Measurements from ENCODE around the gene PLEKHH1.

Gene PLEKHH1

DNA sequence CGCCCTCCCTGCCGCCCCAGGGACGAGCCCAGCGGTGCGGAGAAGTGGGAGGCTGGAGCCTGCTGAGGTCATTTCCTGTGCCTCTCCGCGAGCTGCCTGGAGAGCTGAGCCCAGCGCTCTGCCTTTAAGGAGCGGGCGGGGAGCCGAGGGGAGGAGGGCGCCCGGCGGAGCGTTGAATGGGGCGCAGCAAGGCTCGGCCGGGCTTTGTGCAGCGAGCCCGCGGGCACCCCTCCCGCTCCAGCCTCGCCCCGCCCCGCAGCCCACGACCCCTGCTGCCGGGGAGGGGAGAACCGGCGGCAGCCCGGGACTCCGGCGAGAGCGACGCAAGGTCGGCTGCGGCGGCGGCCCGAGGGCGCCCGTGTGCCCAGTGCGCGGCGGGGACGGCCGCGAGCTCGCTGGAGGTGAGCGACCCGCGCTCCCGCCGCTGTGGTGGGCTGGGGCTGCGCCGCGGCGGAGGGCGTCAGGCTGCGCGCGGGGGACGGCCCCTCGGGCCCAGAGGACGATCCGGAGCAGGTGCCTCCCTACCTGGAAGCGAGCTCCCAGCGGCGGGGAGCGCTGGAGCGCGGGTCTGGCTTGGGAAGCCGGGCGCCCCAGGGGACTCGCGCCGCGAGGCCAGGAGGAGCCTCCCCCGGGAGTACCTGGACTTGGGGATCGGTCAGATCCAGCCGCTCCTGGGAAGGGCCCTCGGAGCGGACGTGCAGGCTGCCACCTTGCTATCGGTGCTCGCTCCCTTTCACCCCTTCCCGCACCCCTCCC, at the start of gene PLEKHH1:
Gene PLEKHH1, plus strand, starts transcription at position 293 of the 756 bp plus-strand sequence. CDS start 8,578 bp downstream, outside the sequence.
- peak; percentile 91 for DNase-seq

DNA sequence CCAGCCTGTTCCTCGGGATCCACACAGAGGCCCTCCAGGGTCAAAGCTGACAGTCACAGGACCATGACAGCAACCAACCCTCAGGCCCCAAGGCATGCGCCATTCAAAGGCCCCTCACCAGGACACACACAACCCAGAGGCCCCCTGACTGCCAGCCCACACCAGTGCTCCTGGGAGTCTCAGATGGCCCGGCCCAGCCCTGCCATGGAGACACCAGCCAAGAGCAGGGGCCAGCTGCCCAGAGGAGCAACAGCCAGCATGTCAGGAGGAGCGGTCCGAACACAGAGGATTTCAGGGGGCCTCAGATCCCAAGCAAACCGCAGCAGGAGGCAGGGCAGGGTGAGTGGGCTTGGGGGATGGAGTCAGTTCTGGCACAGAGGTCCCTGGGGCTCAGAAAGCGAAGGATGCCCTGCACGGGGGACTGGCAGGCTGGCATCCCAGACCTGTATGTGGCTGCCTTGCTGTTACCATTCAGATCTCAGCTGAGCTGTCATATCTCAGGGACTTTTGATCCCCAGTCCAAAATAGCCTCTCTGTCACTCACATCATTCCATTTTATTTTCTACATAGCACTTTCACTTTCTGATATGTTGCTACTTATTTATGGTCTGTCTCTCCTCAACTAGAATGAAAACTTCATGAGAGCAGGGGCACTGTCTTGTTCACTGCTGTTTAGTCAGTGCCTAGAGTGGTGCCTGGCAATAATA, 49.4 kb upstream of the PLEKHH1 start:
- no peak for DNase-seq

DNA sequence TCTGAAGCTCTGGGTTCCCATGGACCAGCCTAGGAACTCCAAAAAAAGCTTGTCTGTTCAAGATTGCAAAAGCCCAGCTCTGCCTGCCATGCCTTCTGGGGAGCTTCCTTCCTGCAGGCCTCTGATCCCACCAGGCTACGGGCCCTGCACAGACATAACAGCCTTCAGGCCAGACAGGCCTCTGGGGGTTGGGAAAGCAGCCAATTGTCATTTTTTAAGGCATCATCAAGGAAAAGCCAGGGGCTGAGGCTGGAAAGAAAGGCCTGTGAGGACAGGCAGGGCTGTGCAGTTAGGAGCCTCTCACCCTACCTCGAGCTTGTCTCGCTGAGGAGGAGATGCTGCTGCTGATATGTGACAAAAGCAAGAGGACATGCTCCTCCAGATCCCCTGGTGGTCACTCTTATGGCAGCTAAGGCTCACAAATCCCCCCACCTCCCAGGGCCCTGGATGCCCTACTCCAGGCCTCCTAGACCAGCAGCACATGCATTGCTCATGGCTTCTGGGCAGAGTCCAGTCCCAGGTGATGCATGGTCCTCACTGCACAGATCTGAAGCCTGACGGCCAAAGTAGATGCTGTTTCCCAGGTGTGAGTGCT, 47.5 kb upstream of the PLEKHH1 start:
- no peak for DNase-seq

DNA sequence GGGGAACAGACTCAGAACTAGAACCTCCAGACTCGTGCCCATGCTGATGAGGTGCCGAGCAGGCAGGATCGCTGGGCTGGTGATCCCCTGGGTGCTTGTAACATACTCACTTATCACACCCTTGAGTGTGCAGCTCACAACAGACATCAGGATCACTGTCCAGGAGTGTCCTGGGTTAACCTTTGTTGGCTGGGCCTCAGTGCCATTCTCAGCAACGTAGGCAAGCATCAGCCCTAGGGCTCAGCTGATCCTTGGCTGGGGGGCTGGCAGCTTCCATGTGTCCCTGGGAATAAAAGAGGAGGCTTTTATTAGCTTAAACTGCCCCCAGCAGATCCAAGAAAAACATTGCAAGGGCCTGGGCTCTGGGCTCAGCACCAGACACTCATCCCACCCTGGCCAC, 46.2 kb upstream of the PLEKHH1 start:
- DNase-seq, result no peak

DNA sequence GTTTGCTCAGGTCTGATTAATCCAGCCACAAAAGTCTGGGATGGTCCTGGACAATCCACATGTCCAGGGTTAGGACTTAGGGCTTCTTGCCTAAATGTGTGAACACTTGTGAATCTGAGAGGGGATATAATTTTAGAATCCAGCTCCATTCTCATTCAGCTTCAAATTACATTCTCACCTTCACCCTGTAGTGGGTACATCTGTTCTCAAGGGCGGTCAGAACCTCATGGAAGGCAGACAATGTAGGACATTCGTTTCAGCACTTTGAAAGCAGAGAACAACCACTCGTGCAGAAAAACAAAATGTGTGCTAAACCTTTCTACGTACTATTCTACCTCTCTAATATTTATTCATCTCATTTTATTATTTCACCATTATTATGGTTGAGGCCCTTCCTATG, 45.8 kb upstream of the PLEKHH1 start:
- DNase-seq, result no peak

DNA sequence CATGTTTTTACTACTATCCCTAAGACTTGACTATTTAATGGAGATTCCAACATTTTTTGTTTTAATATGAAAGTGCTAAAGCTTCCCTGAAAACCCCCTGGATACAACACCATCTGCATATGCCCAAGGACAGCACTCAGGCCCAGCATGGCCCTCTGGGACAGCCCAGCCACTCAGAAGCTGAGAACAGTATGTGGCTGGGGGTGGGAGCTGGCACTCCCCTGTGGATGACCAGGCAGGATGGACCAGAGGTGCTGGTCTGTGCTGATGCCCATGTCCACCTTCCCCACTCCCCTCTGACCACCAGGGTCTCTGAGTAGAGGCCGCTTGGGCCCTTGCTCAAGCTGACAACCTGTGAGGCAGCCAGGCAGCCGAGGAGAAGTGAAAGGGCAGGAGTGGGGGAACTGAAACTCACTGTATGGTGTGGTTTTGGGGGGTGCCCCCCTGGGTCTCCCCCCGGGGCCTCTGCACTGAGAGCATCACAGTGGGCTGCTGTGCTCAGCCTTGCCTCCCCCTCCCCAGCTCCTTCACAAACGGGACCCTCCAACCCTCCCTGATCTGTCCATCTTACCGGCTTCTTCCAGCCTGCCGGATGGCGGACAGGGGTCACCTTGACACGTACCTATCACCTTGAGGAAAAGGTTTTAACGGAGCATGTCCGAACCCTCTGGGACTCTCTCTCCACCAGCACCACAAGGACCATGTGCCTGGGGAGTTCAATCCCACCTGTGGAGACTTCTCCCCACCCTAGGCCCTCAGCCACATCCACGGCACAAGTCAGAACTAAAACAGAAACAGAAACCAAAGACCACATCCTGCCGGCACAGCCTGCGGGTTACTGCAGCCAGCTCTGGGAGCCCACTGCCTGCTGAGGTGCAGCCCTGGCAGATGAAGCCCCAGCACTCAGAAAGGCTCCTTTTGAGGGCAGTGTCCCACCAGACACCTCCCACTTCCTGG, 44.9 kb upstream of the PLEKHH1 start, which contains the start of gene TMEM229B:
Gene TMEM229B, minus strand, starts transcription at position 785 of the 957 bp plus-strand sequence. CDS start 14,798 bp downstream, outside the sequence.
- DNase-seq, result no peak

DNA sequence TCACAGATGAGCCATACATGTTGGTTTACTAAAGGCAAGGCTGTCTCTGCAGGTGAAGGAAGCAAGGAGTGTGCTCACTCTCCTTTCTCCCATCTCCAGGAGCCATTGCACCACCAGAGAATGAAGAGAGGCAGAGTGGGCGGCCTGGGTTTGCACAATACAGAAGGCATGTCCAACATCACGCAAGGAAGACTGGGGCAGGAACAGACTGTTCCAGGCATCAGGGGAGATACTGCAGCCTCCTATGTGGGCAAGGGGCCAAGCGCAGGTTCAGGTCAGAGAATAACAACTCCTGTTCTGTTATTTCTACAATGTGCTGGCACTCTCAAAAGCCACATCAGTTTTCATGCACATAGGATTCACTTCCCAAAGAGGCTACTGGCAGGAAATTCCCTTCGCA, 42.9 kb upstream of the PLEKHH1 start:
- no peak for DNase-seq

DNA sequence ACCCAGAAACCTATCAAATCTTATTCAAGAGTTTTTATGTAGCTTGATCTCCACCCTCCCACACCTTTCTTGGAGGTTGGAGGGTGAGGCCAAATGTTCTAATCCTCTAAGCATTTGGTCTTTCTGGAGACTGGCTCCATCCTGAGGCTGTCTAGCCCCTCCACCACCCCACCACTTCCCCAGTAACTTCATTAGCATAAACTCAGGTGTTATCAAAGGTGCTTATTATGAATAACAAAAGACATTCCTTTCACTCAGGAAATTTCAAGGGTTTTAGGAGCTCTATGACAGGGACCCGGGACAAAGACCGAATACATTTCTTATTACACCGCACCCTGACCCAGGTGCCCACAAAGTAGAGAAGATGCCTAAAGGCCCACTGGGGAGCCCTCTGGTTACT, 41.8 kb upstream of the PLEKHH1 start:
- no peak for DNase-seq

DNA sequence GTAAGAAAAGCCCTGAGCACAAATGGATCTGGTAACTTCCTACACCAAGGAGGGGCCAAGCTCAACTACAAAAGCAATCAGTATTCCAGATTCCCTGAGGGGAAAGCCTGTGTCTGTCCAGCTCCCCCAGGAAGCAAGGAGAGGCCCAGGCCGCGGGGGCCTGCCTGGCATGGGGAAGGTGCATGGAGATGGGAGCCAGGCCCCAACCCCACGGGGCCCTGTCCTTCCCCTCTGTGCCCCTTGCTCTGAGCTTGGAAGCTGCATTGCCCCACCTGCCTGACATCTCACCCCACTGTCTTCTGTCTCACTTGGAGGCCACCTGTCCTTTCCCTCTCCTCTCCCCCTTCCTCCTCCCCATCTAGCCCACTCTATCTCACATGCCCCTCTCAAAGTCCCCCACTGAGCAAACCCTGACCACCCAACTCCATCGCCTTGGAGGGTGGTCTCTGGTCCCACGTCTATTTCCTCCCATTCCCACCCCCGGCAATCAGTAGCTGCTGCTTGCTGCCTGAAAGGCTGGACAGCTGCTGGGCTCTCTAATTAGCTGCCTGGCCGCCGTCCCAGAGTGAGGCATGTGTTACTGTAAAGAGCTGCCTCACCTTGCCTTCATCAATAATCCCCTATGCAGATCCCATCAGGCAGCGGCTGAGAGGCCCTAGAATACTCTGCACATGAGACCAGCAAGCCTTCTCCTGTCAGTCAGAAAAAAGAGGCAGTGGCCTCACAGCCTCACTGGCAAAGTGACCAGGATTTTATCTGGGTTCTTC, 41.2 kb upstream of the PLEKHH1 start:
- DNase-seq, result no peak

DNA sequence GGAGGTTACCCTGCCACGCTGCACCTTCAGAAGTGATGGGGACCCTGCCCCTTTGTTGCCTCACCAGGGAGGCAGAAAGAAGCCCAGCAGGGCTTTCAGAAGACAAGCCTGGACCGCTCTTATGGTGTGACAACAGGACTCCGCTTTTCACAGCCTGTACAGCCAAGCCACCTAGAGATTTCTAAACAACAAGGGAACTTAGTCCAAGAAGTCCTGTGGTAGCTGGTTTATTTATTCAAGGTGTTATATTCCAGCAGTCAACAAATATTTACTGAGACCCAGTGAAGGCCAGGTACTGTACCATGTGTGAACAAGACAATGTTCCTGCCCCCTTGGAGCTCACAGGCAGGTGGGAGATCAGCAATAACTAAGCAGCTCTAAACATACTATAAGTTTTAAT, 40.6 kb upstream of the PLEKHH1 start:
- DNase-seq, result no peak

DNA sequence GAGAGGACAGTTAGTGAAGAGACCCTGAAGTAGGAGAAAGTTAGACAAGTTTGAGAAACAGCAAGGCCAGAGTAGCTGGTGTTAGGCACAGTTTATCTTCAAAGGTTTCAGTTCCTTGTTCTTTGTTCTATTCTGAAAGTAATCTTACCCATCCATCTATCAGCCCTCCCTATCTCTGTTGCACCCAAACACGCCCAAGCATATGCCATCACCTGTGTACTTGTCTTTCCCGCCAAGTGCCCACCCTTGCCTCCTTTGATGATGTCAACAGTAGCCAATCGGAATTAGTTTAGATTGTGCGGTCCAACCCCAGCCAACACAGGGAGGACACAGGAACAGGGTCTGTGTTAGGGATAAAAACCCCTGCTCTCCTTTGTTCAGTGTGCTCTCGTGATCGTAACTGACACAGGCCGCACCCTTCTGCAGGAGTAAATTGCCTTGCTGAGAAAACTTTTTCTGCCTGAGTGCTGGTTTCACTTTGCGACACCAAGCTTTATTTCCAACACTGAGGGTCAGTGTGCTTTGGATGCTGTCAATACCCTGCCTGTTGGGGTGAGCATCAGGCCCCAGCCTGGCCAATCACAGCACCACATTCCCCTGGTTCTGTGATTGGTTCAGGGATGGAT, 39.9 kb upstream of the PLEKHH1 start:
- no peak for DNase-seq

DNA sequence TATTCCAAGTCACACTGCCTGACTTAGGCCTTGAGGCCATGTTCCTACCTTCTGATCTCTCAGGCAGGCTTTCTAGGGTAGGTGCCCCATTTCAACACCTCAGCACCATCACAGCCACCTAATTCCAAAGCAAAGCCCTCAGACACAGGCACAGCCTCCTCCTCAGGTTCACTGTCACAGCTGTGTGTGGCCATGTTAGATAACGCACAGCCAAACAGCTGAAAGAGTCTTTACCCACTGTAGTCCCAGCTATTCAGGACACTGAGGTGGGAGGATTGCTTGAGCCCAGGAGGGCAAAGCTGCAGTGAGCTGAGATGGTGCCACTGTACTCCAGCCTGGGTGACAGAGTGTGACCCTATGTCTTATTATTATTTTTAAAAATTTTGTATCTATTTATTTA, 37.3 kb upstream of the PLEKHH1 start:
- no peak for DNase-seq

DNA sequence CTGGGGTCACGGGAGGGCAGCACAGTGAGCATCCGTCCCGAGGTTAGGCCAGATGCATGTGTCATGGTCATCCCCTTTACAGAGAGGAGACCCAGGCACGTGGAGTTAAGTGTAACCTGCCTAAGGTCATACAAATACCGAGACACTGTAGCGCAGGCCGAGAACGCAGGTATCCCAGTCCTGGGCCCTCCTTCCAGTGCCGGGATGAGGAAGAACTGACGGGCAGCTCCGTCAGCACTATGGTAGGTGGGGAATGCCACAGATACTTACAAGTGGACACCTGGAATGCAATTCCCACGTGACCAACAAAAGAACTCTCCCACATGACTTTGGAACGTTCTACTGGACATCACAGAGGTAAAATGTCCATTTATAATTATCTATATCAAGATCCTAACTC, 35.9 kb upstream of the PLEKHH1 start:
- no peak for DNase-seq

DNA sequence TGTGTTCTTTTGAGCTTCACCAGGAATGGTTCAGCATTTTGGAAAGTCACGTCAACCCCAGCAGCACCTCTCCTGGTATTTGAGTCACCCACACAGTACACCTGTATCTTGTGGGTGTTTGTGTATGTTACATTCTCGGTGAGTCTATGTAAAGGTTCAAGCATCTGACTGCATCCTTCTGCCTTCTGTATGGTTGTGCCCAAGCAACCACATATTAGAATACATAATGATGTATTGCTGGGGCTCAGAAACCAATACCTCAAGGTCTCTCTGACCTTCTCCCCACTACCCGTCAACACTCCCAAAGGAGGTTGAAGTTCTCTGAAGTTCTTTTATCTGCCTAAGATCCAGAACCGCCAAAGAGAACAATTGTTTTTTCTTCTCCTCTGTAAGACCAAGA, 35.4 kb upstream of the PLEKHH1 start:
- DNase-seq, result no peak

DNA sequence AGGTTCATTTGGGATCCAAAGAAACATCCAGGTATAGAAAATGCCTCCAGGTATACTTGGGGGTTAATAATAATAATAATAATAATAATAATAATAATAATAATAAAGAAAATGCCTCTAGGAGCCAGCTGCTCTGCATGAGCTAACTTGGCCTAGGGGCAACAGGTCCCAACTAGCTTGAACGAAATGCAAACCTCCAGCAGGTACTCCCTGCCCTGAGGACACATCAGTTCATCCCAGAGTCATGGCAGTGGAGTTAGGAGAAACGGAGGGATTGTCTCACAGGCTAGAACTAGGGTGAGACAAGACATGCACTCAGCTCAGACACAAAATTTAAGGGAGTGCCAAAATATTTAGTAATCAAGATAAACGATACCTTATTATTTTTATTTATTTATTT, 32.1 kb upstream of the PLEKHH1 start:
- no peak for DNase-seq

DNA sequence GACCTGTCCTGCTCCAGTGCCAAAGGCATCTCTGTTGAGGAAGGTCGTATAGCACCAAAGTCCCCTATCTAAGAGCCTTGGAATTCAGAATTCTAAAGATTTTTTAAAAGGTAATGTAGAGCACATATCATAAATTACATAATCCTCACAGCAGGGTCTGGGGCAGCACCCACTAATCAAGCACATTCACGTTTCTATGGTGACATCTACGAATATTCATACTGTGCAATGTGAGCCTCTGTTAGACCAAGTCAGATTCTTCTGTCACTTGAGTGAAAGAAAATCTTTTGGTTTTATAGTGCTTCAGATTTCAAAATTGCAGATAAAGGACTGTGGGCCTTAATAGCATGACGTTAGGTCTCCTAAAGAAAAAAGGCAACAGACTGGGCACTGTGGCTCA, 31.4 kb upstream of the PLEKHH1 start:
- no peak for DNase-seq

DNA sequence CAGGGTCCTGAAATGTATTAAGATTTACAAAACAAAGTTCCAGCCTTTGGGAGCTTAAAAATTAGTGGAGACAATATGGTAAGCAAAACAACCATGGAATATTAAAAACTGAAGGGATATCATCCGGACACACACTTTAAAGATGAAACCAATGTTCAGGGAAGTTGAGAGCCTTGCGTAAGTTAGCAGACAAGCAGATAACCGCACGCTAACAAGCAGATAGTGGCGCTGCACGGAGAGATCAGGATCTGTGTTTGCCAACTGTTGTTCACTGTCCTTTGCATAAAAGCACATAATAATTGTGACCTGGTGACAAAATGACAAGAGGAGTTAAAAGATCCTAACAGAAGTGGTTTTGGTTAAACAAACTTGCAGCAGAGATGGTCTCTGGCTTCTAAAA, 30.2 kb upstream of the PLEKHH1 start:
- DNase-seq, result no peak

DNA sequence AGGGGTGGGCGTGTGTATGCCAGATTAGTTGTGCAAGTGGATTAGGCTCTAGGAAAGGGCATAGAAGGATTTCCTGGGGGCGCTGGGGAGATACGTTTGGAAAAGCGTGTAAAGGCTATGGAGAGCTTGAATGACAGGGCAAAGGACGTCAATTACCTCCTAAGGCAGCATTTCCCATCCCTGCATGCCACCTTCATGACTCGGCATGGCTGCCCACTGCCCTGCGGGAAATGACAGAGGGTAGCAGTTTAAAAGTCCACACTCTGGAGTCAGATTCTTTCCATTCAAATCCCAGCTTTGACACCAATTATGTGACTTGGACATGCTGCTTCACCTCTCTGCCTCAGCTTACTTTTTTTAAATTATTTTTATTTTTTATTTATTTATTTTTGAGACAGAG, 29.8 kb upstream of the PLEKHH1 start:
- no peak for DNase-seq

DNA sequence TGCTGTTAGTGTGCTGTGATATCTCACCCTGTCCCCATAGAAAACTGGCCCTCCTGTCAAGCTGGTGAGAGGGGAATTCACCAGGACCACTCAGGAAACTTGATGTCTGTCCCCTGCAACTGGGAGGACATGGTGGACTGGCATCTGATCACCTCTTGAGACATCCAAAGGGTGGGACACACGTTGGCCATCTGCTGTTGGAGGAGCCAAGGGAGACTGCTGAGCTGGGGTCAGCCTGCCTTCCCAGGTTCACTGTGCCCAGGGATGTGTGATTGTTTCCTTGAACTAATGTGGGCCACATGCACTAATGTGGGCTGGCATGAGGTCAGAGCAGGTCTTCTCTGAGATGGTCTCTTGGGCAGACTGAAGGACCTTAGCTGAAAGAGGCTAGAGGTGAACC, 27.8 kb upstream of the PLEKHH1 start:
- DNase-seq, result no peak

DNA sequence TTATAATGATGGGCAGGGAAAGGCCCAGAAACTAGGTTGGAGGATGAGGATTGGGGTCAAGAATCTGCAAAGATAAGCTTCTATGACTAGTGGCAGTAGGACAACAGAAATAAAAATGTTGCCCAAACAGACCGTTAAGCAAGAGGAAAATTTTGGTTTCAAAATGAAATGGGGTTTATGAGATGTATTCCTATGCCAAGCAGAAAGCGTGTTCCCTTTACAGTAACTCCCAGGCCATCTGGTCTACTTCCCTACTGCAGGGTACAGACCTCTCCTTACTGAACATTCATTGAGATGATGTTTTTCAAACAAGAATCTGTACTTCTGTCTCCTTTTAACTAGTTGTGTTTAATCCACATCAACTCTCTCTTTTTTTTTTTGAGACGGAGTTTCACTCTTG, 24.1 kb upstream of the PLEKHH1 start:
- no peak for DNase-seq

DNA sequence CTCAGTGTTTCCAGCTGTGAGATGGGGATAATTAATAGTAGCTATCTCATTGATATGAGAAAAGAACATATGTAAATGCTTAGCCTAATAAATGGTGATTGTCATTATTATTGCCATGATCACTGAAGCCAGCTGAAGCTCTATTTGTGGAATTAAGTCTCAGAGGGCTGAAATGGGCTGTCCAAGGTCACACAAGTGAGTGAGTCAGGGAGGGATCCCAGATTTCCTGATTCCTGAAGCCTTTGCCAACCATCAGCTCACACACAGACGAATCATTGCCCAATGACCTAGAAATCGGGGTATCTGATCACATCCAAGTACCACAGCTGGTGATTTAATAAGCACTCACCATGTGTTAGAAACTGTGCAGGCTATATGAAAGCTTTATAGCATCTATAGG, 23.0 kb upstream of the PLEKHH1 start:
- DNase-seq, result peak; percentile 22

DNA sequence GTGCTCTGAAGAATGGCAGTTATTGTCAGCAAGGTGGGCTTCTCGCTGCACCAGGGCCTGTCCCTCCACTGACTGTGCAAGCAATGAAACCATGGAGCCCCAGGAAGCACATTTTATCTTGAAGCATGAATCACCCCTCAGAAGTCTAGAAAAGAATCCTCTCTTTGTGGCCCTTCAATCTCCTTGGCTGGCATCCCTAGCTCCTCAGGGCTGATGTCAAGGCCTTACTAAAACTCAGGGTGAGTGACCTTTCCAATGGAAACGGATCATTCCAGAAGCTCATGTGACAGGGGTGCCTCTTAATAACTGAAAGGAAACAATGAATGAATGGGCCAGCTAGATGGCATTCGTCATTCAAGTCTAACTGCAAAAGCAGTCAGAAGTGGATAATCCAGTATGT, 22.3 kb upstream of the PLEKHH1 start:
- peak; percentile 48 for DNase-seq

All from NCI-H226 (cell line).